Measurements from ENCODE around the gene HSPB7. TPM values are rescaled to one million over a fixed set of nuclear protein-coding genes. Genes with fewer than 3 reads are reported as not detected.
A peak's percentile ranks its signal among the peaks of the same experiment; 100 is the strongest.
"Not testable (repeated sequence)": the region's sequence is repeated elsewhere in the genome, so short reads cannot be mapped to it uniquely, and the experiment has no call there.

The HSPB7 gene
- total RNA-seq, 1 experiment from 2014 or later, result 0.66 TPM

DNA sequence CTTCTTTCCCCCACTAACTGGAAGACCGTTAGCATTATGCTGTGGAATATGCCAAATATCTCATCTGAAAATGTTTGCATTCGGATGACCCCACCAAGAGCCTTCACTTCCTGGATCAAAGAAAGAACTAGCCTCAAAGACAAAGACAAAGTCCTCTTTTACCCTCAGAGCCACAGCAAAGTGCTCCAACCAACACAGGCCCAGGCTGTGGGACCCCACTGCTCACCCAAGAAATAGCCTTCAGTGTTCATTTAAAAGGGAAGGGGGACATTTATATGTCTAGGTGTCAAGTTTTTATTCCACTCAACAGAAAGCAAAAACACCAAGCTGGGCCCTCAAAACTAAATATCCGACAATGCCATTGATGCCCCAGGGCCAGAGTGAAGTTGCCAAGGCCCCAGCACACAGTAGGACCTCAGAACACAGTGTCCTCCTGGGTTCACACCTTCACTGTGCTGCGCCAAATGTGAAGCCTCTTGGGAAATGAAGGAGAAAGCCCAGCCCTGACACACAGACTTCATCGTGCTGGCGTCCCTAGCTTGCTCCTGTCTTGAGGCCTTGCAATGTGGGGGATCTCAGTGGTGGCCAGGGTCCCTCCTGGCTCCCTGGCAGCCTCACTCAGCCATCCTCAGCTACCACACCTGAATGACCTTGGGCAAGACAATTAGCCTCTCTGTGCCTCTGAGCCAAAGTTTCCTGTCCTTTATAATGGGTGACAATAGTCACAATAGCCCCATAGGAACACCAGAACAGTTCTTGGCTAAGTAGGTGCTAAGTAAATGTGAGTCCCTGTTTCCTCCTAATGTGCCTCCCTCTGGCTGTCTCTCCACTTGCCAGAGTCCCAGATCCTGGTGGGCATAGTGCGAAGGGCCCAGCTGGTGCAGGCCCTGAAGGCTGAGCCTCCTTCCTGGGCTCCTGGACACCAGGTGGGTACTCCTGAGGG lies 37.0 kb upstream of the HSPB7 start:
- in situ Hi-C loops (cut with HindIII; ENCODE audit: low pct_unique_long_range_greater_than_20kb, low sequenced_read_pairs), result no loop called here
- DNase-seq (ENCODE audit: low read depth, low spot score), result no peak

- in situ Hi-C loops (cut with HindIII; ENCODE audit: low pct_unique_long_range_greater_than_20kb, low sequenced_read_pairs), result no loop called here
Measured at GRCh38 chr1:16053781-16054502, 36.1 kb upstream of the HSPB7 start.

GRCh38 chr1:16051949-16052348 lies 34.1 kb upstream of the HSPB7 start:
- in situ Hi-C loops (cut with HindIII; ENCODE audit: low pct_unique_long_range_greater_than_20kb, low sequenced_read_pairs); DNase-seq (ENCODE audit: low read depth, low spot score): not testable (repeated sequence)

More at GRCh38 chr1:16053781-16054502, 36.1 kb upstream of the HSPB7 start:
- DNase-seq (ENCODE audit: low read depth, low spot score), result no peak

- in situ Hi-C loops (cut with HindIII; ENCODE audit: low pct_unique_long_range_greater_than_20kb, low sequenced_read_pairs), result no loop called here
- no peak for DNase-seq (ENCODE audit: low read depth, low spot score)
Measured at GRCh38 chr1:16051039-16051438, 33.2 kb upstream of the HSPB7 start.

DNA sequence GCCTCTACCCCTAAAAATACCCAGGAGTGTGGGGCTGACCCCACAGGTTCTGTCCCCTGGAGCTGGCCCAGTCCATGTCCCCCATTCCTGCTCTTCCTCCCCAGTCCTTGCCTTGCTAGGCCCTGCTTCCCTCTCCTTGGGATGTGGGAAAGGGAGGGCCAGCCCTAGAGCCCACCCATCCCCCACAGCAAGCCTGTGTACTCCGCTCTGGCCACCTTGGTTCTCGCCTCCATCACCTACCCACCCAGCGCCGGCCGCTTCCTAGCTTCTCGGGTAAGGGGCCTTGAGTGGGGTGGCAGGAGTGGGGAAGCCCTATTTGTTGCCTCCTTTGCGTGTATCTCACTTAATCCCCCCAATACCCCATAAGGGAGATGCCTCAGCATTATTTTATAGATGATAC lies 32.5 kb upstream of the HSPB7 start:
- DNase-seq (ENCODE audit: low read depth, low spot score), result no peak
- in situ Hi-C loops (cut with HindIII; ENCODE audit: low pct_unique_long_range_greater_than_20kb, low sequenced_read_pairs), result no loop called here

GRCh38 chr1:16048573-16049189 lies 30.8 kb upstream of the HSPB7 start:
- in situ Hi-C loops (cut with HindIII; ENCODE audit: low pct_unique_long_range_greater_than_20kb, low sequenced_read_pairs), result no loop called here
- DNase-seq (ENCODE audit: low read depth, low spot score), result peak; percentile 55

- DNase-seq (ENCODE audit: low read depth, low spot score), result no peak
- in situ Hi-C loops (cut with HindIII; ENCODE audit: low pct_unique_long_range_greater_than_20kb, low sequenced_read_pairs), result no loop called here
Measured at GRCh38 chr1:16047791-16048475, 30.1 kb upstream of the HSPB7 start.

DNA sequence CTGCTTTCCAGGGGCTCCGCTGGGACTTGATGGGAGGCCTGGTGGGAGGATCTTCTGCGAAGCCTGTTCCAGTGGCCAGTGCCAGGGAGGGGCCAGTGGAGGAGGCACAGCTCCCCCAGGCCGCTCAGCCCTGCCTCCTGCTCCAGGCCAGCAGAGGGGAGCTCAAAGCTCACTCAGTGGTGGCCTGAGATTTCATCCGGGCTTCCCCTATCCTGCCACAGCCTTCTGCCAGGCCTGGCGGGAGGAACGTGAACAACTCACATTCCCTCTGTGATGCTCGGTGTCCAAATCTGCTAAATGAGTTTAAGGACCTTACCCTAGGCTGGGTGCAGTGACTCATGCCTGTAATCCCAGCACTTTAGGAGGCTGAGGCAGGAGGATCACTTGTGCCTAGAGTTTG lies 29.0 kb upstream of the HSPB7 start:
- DNase-seq (ENCODE audit: low read depth, low spot score), result no peak
- in situ Hi-C loops (cut with HindIII; ENCODE audit: low pct_unique_long_range_greater_than_20kb, low sequenced_read_pairs), result no loop called here

GRCh38 chr1:16043950-16044349 lies 26.1 kb upstream of the HSPB7 start:
- no peak for DNase-seq (ENCODE audit: low read depth, low spot score)
- in situ Hi-C loops (cut with HindIII; ENCODE audit: low pct_unique_long_range_greater_than_20kb, low sequenced_read_pairs), result no loop called here

DNA sequence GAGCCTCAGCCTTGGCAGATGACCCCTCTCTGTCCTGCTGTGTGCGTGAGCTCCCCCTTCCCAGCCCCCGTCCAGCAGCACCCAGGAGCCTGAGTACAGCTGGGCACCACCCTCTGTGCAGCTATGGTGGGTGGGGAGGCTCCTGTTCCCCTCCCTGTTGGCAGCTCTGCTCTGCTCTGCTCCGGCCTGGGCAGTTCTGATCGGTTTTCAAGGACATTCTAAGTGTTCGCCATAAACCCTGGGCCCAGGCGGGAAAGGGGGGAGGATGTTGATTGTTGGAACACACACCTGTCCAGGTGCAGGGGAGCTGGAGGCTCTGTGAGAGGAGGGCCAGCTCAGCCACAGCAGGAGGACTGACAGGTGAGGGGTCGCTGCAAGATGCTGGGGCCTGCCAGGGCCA lies 25.7 kb upstream of the HSPB7 start, which contains the start of gene CLCNKB:
TSS of gene CLCNKB (plus strand) at position 262 of the 400 bp plus-strand sequence. CDS start 711 bp downstream, outside the sequence.
- DNase-seq (ENCODE audit: low read depth, low spot score), result no peak
- in situ Hi-C loops (cut with HindIII; ENCODE audit: low pct_unique_long_range_greater_than_20kb, low sequenced_read_pairs), result no loop called here

- DNase-seq (ENCODE audit: low read depth, low spot score); in situ Hi-C loops (cut with HindIII; ENCODE audit: low pct_unique_long_range_greater_than_20kb, low sequenced_read_pairs): not testable (repeated sequence)
Measured at GRCh38 chr1:16042654-16043053, 24.8 kb upstream of the HSPB7 start.

DNA sequence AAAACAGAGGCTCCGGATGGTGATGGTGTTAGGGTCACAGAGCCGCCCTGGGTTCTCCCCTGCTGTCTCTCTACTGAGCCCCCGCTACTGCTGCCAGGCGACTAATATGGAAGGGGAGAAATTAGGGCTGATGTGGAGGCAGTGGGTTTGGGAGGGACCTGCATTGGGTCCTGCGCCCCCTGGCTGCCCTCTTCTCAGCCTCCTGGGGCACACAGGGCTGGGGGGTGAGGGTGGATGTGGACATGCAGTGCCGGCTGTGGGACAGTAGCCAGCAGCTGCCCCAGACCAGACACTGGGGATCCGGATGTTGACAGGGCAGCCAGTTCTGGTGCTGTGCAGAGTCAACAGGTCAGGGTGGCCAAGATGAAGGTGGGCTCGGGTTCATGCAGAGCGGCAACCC lies 24.3 kb upstream of the HSPB7 start:
- in situ Hi-C loops (cut with HindIII; ENCODE audit: low pct_unique_long_range_greater_than_20kb, low sequenced_read_pairs), result no loop called here

DNA sequence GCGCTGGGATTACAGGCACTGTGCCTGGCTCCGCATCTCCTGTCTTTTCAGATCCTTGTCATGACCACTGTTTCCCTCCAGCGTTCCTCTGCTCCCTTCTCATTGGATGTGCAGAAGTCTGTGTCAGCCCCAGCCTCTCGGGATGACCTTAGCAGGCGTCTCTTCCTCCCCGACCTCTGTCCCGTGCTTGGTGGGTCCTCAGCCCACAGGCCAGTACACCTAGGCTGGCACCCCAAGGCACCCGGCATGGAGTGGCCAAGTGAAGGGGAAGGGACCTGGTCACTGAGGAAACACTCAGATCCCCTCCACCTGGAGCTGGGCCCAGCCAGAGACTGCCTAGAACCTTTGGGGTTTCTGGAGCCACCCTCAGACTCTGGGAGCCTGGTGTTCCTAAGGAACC lies 23.4 kb upstream of the HSPB7 start:
- in situ Hi-C loops (cut with HindIII; ENCODE audit: low pct_unique_long_range_greater_than_20kb, low sequenced_read_pairs), result no loop called here
- no peak for DNase-seq (ENCODE audit: low read depth, low spot score)

More for the DNA sequence above, 24.3 kb upstream of the HSPB7 start:
- DNase-seq (ENCODE audit: low read depth, low spot score), result no peak

DNA sequence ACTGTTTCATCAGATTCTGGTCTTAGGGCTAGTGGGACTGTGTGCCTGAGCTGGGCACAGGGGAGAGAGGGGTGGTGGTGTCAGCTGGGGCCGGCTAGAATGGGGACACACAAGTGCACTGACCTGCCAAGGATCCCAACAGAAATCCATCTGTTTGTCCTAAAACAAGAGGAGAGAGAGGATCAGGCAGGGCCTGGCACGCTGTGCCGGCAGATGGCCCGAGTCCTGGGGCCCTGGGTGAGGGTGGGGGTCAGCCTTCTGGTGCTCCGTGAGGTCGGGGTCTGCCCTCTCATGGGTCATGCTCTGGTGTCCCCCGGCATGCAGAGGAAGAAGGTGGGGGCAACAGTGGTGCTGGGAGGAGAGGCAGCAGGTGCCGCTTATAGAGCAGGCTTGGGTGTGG lies 22.0 kb upstream of the HSPB7 start:
- in situ Hi-C loops (cut with HindIII; ENCODE audit: low pct_unique_long_range_greater_than_20kb, low sequenced_read_pairs); DNase-seq (ENCODE audit: low read depth, low spot score): not testable (repeated sequence)

- in situ Hi-C loops (cut with HindIII; ENCODE audit: low pct_unique_long_range_greater_than_20kb, low sequenced_read_pairs), result no loop called here
- DNase-seq (ENCODE audit: low read depth, low spot score), result no peak
Measured at GRCh38 chr1:16038620-16038912, 20.7 kb upstream of the HSPB7 start.

- DNase-seq (ENCODE audit: low read depth, low spot score); in situ Hi-C loops (cut with HindIII; ENCODE audit: low pct_unique_long_range_greater_than_20kb, low sequenced_read_pairs): not testable (repeated sequence)
Measured at GRCh38 chr1:16036461-16036860, 18.6 kb upstream of the HSPB7 start.

DNA sequence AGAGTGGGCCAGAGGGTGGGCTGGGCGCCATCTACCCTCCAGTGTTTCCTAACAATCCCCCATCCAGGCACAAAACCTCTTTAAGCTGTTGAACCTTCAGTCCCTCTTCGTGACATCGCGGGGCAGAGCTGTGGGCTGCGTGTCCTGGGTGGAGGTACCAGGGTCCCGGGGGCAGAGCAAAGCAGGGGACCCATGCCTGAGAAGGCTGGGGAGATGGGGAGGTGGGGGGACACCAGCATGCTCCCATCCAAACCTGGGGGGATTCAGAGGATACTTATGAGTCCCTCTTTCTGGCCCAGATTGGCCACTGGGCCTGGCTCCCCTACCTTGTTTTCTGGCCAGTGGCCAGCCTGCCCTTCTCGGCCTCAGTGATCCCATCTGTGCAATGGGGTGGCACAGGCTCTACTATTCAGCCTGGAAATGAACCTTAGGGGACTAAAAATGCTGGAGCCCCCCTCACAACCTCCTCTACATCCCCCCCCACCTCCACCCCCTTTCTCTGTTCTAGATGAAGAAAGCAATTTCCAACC lies 15.3 kb upstream of the HSPB7 start:
- DNase-seq (ENCODE audit: low read depth, low spot score); in situ Hi-C loops (cut with HindIII; ENCODE audit: low pct_unique_long_range_greater_than_20kb, low sequenced_read_pairs): not testable (repeated sequence)
